ENCODE data around the gene CDC42BPA.

DNA sequence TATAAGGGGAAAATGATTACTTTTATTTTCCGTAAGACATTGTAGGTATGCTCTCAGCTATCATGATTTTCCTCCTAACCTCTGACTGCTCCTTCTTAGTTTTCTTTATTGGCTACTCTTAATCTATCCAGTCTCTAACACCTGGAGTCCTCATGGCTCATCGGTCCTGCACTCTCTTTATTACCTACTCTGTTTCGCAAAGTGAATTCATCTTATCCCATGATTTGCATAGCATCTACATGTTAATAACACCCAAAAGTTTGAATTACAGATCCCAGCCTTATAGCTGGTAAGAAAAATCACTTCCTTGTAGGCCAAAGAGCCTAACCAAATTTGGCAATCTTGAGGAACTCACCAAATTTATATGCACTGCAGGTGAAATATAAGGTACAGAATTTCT, 136.3 kb downstream of the CDC42BPA start:
- no peak for TF ChIP-seq POLR2A (IDR thresholded peaks at IDR 0.05)
- TF ChIP-seq, protein P1, sequence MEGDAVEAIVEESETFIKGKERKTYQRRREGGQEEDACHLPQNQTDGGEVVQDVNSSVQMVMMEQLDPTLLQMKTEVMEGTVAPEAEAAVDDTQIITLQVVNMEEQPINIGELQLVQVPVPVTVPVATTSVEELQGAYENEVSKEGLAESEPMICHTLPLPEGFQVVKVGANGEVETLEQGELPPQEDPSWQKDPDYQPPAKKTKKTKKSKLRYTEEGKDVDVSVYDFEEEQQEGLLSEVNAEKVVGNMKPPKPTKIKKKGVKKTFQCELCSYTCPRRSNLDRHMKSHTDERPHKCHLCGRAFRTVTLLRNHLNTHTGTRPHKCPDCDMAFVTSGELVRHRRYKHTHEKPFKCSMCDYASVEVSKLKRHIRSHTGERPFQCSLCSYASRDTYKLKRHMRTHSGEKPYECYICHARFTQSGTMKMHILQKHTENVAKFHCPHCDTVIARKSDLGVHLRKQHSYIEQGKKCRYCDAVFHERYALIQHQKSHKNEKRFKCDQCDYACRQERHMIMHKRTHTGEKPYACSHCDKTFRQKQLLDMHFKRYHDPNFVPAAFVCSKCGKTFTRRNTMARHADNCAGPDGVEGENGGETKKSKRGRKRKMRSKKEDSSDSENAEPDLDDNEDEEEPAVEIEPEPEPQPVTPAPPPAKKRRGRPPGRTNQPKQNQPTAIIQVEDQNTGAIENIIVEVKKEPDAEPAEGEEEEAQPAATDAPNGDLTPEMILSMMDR (IDR thresholded peaks at IDR 0.05): no peak
